ENCODE results near the gene CD4.

The CD4 gene

GRCh38 chr12:6765048-6765633 is 24.2 kb upstream of the CD4 start:
- DNase-seq (ENCODE audit: low spot score), result no peak

GRCh38 chr12:6765634-6766581 is 23.4 kb upstream of the CD4 start, which contains the start of gene PTMS:
PTMS (plus strand) TSS chr12:6766363; CDS start chr12:6766706, 343 bp downstream.
- DNase-seq (ENCODE audit: low spot score), result peak; percentile 84

GRCh38 chr12:6766651-6767349 is 22.5 kb upstream of the CD4 start:
- peak; percentile 74 for DNase-seq (ENCODE audit: low spot score)

- DNase-seq (ENCODE audit: low spot score), result no peak
Observed at GRCh38 chr12:6767353-6768319, 21.7 kb upstream of the CD4 start.

- DNase-seq (ENCODE audit: low spot score), result no peak
Observed at GRCh38 chr12:6768437-6768914, 20.9 kb upstream of the CD4 start.

- peak; percentile 67 for DNase-seq (ENCODE audit: low spot score)
Observed at GRCh38 chr12:6768990-6769389, 20.3 kb upstream of the CD4 start.

- no peak for DNase-seq (ENCODE audit: low spot score)
Observed at GRCh38 chr12:6769666-6770065, 19.7 kb upstream of the CD4 start.

GRCh38 chr12:6770094-6770493 is 19.2 kb upstream of the CD4 start:
- no peak for DNase-seq (ENCODE audit: low spot score)

GRCh38 chr12:6770600-6770999 is 18.7 kb upstream of the CD4 start:
- DNase-seq (ENCODE audit: low spot score), result no peak

- no peak for DNase-seq (ENCODE audit: low spot score)
Observed at GRCh38 chr12:6771091-6771495, 18.2 kb upstream of the CD4 start.

GRCh38 chr12:6771509-6772330 is 17.6 kb upstream of the CD4 start:
- no peak for DNase-seq (ENCODE audit: low spot score)

GRCh38 chr12:6772331-6772695 is 17.0 kb upstream of the CD4 start, which contains the start of gene LAG3:
LAG3 (plus strand) TSS chr12:6772520; CDS start chr12:6772853, 333 bp downstream.
- peak; percentile 25 for DNase-seq (ENCODE audit: low spot score)

- DNase-seq (ENCODE audit: low spot score), result no peak
Observed at GRCh38 chr12:6772726-6773589, 16.4 kb upstream of the CD4 start.

- peak; percentile 25 for DNase-seq (ENCODE audit: low spot score)
Observed at GRCh38 chr12:6773590-6774351, 15.6 kb upstream of the CD4 start.

GRCh38 chr12:6774499-6775062 is 14.7 kb upstream of the CD4 start:
- DNase-seq (ENCODE audit: low spot score), result no peak

- DNase-seq (ENCODE audit: low spot score), result no peak
Observed at GRCh38 chr12:6775185-6776174, 13.8 kb upstream of the CD4 start.

- DNase-seq (ENCODE audit: low spot score), result no peak
Observed at GRCh38 chr12:6777386-6777785, 11.9 kb upstream of the CD4 start.
